GM21723 (cell line): ENCODE results near the gene CD109.
A peak's percentile ranks its signal among the peaks of the same experiment; 100 is the strongest.
"Not testable (repeated sequence)": the region's sequence is repeated elsewhere in the genome, so short reads cannot be mapped to it uniquely, and the experiment has no call there.

Source experiments
- ATAC-seq: cut with Tn5 transposase; IDR thresholded peaks from one replicate; pipeline ENCODE4 v1.9.1; 2021; ENCODE audit warnings: mild to moderate bottlenecking, moderate library complexity; ENCODE audit not compliant: unreplicated experiment

CD109 gene

DNA sequence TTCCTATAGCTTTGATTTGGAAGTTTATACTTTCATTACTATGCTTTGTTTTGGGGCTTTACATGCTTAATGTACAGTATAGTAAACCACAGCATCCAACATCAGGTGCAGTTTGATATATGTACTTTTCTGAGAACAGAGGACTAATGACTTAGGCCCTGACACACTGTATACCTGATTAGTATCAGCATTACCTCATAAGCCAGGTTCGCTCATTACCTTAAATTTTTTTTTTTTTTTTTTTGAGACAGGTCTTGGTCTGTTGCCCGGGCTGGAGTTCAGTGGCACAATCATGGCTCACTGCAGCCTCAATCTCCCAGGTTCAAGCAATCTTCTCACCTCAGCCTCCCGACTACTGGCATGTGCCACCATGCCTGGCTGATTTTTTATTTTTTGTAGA, 28.4 kb downstream of the CD109 start:
- no peak for ATAC-seq

DNA sequence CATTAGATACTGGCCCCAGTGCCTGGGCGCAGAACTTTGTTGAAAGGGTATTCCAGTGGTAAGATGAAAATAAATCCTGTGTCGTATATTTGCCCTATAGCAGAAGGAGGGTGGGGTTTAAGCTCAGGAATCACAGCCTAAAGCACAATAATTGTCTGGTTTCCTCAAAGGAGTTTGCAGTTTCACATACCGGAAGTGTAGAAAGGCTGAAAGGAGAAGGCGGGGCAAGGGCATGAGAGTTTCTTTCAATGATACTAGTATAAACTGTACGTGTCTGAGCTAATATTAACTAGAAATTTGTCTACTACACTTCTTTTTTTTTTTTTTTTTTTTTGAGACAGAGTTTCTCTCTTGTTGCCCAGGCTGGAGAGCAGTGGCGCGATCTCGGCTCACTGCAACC, 29.2 kb downstream of the CD109 start:
- not testable (repeated sequence) for ATAC-seq

DNA sequence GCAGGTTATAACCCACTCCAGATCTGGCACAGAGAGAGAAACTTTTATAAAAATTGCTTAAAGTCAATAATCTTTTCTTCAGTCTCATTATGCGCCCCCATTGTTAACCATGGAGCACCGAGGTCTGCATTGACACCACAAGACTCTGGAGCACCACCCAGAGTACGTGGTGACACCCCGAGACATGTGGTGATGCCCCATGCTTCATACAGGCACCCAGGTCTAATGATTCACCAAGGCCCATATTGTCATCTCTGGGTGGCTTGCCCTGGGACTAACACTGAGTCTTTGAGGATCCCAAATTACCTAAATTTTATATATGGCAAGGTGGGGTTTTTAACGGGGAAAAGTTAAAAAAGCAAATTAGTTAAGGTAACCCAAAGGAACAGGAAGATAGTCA, 31.1 kb downstream of the CD109 start:
- ATAC-seq = no peak

- ATAC-seq = peak; percentile 54
These were observed 32.7 kb downstream of the CD109 start for GRCh38 chr6:73728548-73729205.

- ATAC-seq = no peak
These were observed 35.3 kb downstream of the CD109 start for GRCh38 chr6:73731285-73731684.

DNA sequence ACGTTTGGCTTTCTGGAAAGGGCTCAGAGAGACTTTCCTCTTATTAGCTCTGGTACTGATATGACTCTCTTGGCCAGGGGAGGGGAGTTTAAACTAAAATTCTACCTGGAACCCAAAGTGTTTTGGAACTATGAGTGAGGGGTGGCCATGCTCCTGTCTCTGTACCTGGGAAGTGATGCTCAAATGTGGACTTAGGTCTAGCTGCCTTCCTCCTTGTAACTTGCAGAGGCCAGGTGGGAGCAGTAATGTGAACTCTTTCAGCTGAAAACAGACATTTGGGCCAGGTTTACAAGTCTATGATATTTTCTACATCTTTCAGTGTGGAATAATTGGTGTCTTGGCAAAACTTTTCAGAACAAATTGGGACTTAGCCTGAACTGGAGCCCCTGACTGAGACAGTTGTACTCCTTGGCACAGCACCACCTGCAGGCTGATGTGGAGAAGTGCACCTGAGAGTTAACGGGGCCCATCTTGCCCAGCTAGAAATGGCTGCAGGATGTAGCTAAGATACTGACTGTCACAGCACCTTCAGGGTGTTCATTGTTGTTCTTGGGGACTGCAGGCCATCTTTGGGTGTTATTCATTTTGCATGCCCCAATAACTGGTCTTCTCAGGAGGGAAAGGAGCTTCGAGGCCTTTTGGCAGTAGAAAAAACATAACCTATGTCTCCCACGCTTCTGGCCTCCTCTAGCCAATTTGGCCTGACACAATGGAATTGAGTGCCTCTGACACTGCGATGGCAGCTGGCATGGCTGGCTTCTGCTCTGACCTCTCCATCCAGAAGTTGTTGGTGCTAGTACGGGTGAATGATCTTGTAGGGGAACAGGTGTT, 37.1 kb downstream of the CD109 start:
- peak; percentile 80 for ATAC-seq

- ATAC-seq = no peak
These were observed 37.8 kb downstream of the CD109 start for GRCh38 chr6:73733791-73734190.

DNA sequence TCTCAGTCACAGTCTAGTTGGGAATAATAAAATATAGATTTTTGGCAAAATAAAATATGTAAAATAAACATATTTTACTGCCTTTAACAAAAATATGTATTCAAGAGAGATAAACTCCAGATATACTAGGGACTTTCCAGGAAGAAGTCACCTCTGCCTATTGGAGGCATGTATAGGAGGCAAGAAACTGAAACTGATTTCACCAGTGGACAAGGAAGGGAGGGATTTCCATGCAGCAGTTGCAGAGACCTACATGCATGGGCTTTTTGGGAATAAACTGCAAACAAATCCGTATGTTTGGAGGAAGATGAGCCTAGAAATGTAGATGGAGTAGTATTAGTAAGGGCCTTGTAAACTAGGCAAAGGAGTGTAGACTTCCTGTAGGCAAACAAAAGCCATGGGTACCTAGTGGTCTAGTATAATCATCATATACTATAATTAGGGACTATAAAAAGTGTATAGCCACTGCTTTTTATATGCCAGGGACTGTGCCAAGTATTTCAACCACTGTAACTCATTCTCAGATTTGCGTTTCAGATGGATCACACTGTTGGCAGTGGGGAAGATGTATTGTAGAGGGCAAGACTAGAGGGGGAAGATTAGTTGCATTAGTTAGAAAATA, 38.9 kb downstream of the CD109 start:
- no peak for ATAC-seq

DNA sequence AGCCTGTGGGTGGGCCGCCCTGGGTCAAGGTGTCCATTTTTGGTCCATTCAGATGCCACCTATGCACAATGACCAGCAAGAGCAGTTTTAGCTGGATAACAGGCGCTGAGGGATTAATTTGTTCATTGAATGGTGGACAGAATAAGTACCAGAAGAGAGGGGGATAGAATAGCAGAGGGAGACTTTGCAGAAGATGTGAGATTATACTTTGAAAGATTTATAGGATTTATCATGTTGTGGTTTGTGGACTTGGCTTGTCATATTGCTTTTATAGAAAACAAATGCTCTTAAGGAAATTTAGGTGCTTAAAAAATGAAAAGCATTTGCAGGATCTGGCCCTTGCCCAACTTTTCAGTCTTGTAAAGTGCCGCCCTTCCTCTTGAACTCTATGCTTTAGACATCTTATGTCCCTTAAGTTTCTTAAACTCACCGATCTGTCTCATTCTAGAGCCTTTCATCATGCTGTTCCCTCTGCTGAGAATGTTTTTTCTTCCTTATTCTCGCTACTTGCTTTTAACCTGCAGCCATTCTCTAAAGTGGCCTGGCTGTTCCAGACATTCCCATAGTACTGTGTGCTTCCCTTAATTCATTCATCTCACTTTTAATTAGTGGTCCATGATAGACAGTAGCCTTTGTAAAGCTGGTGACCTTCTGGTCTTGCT, 42.5 kb downstream of the CD109 start:
- ATAC-seq = no peak

GRCh38 chr6:73739096-73739495, 43.1 kb downstream of the CD109 start:
- peak; percentile 82 for ATAC-seq

- no peak for ATAC-seq
These were observed 46.4 kb downstream of the CD109 start for GRCh38 chr6:73742433-73742832.

DNA sequence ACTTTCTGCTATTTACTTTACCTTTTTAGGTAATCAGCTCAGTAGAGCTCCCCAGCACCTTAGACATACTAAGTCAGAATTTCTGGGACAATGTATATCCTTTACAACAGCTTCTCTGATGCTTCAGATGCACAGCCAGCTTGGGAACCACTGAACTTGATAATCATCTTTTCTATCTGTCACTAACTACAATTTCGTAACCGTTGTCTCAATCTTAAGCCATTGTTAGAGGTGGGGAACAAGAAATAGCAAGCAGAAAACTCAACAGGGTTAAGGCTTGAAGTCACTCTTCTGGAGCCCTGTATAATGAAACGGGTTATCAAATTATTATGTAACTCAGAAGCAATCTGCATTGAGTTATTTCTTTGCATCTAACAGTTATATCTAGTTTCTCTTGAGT, 47.1 kb downstream of the CD109 start:
- ATAC-seq = no peak

DNA sequence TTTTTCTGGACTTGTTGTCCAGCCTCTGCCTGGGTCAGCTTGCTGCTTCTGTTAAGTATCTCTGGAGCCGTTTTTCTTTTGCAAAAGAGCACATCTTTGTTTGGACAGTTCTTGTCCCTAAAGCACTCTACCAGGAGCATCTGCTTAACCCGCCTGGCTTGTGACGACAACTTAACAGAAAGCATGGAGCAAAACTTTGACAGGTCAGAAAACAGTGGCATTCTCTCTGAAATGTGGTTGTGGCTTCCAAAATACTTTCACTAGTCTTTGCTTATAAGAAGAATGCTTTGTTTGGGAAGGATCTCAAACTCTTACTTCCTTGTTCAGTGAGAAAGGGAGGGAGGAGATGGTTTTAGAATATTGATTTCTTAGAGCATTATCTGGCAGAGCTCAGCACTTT, 47.6 kb downstream of the CD109 start:
- ATAC-seq = no peak

GRCh38 chr6:73746787-73747186, 50.8 kb downstream of the CD109 start:
- ATAC-seq = no peak

DNA sequence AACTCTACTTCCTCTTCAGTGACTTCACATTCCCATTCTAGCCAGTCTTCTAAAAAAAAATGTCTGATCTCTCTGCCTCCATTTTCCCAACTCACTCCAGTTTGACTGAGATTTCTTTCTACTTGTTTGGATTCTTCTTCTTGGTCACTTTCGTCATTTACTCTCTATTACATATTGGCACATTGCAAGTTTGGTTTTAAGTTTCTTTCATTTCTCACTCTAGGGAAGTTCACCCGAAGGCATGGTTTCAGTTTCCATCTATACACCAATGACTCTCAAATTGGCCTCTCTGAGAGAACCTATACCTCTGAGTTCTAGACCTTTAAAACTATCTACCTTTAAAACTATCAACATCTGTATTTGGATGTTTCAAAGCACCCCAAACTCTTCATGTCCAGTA, 51.3 kb downstream of the CD109 start:
- peak; percentile 100 for ATAC-seq

- ATAC-seq = no peak
These were observed 56.9 kb downstream of the CD109 start for GRCh38 chr6:73752943-73753342.

DNA sequence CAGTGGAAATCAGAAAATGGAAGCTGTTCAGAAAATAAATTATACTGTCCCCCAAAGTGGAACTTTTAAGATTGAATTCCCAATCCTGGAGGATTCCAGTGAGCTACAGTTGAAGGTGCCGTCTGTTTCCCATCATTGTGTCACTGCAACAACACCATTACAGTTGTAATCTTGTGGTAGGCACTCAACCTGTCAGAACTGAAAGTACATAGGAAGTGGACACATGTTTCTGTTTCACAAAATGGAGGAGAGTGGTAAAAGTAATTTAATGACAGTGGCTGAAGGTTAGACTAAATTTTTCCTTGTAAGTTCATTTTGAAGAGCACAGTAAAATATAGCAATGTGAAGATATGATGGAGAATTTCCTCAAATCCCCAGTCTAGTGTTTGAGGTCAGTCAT, 70.0 kb downstream of the CD109 start:
- no peak for ATAC-seq

- no peak for ATAC-seq
These were observed 72.6 kb downstream of the CD109 start for GRCh38 chr6:73768558-73768957.

DNA sequence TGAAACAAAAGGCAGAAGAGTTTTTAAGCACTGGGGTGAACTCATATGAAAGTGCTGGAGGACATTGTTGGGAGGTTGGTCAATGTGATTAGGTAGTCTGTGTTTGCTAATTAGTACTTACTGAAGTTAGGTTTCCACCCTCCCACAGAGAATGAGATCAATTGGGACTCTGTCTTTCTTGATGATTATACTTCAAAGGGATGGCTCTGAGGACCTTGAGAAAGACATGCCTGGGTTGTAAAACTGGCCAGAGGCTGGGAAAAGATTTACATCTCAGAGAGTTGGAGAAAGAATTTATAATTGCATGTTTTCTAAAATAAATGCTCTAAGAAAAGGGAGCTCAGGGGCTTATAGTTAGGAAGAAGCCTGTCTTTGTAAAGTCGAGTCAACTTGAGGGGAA, 74.0 kb downstream of the CD109 start:
- ATAC-seq = no peak

DNA sequence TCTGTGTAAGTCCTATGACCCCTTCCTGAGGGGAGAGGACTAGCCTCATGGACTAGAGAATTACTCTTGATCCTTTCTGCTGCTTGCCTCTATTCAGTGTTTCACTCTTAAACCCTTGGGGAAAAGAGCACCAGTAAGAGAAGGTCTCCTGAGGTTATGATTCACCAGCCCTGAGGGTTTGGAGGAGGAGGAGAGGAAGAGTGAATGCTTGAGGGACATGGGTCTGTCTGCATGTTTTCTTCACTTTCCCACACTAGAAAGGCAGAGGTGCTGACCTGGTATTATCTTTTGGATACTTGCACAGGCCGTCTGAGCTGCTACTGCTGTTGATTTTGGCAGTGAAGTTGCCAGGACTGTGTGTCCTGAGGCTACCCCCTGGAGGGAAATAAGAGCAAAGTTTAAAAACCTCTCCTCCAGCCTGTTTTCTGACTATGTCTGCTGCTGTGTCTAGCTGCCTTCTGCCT, 78.3 kb downstream of the CD109 start:
- ATAC-seq = no peak

DNA sequence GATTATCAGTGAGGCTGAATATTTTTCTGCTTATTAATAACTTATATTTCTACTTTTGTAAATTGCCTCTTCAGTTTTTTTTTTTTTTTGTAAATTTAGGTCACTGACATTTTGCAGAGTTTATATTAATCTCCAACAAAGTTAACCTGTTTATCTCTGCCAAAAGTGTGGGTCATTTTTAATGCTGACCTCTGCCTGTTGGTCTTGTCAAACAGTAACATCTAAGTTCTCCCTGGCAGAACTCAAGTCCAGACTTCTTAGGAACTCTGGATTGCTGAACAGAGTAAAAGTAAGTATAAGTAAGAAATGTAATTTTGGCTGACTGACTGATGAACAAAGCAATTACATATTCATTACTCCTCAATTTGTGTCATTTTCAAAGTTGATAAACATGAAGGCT, 83.9 kb downstream of the CD109 start:
- ATAC-seq = no peak
